ENCODE results near the gene ACTRT2. TPM values are rescaled to one million over a fixed set of nuclear protein-coding genes. Genes with fewer than 3 reads are reported as not detected.

ACTRT2 gene
- total RNA-seq, 1 donor from 2014 or later, result not detected

DNA sequence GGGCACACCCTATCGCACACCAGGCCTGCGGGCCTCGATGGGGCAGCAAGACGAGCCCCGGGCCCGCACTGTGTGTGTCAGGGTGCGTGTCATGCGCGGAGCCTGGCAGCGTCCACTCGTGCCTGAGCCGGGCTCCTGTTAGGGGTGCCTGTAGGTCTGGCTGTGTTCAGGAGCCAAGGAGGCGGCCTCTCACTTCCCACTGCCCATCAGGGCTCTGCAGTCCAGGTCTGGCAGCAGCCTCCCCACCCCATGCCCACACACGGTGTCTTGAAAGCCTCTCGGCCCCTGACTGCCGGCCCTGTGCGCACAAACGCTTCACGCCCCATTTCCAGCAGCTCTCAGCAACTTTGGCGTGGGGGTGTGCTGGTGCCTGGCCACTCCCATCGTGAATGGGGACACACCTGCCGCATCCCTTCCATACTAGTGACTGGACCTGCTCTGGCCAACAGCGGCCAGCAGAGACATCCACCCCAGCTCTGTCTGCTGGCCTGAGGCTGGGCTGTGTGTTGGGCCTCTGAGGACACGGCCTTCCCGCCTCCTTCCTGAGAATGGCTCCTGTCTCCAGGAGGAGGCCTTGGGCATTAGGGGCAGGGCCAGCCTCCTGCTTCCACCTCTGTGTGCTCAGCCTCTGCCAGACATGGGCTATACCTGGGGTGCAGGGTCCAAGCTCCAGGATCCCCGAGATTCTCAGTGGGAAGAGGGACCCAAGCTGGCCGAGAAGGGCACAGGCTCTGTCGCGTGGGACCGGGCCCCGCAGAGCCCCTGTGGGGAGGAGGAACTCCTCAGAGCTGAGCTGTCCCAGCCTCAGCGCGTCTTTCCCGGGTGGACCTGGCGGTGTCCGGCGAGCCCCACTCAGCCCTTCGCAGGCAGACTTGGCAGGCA is 41.8 kb upstream of the ACTRT2 start:
- Histone ChIP-seq H3K36me3 (no peaks in the 10 kb centered on the region), H3K4me1 (peaks cover 28 to 63% of the 10 kb centered on the region in 2 donors), H3K27ac (peak overlapping the region; percentile 39 to 57), H3K9me3 (no peaks in the 10 kb centered on the region), H3K27me3 (no peaks in the 10 kb centered on the region), H3K4me3 (no peak overlapping the region)
- intact Hi-C loops (cut with DNase I), result loop anchor here (2.0 to 5.0 kb wide), 2 partner anchors 21 to 52 kb away; no protein-coding TSS in a partner anchor
- DNase-seq (ENCODE audit: low spot score in 2 of 2), result peak in 1 of 2 donors; percentile 68
- TF ChIP-seq, protein P1, sequence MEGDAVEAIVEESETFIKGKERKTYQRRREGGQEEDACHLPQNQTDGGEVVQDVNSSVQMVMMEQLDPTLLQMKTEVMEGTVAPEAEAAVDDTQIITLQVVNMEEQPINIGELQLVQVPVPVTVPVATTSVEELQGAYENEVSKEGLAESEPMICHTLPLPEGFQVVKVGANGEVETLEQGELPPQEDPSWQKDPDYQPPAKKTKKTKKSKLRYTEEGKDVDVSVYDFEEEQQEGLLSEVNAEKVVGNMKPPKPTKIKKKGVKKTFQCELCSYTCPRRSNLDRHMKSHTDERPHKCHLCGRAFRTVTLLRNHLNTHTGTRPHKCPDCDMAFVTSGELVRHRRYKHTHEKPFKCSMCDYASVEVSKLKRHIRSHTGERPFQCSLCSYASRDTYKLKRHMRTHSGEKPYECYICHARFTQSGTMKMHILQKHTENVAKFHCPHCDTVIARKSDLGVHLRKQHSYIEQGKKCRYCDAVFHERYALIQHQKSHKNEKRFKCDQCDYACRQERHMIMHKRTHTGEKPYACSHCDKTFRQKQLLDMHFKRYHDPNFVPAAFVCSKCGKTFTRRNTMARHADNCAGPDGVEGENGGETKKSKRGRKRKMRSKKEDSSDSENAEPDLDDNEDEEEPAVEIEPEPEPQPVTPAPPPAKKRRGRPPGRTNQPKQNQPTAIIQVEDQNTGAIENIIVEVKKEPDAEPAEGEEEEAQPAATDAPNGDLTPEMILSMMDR (IDR thresholded peaks at IDR 0.05), result no peak

DNA sequence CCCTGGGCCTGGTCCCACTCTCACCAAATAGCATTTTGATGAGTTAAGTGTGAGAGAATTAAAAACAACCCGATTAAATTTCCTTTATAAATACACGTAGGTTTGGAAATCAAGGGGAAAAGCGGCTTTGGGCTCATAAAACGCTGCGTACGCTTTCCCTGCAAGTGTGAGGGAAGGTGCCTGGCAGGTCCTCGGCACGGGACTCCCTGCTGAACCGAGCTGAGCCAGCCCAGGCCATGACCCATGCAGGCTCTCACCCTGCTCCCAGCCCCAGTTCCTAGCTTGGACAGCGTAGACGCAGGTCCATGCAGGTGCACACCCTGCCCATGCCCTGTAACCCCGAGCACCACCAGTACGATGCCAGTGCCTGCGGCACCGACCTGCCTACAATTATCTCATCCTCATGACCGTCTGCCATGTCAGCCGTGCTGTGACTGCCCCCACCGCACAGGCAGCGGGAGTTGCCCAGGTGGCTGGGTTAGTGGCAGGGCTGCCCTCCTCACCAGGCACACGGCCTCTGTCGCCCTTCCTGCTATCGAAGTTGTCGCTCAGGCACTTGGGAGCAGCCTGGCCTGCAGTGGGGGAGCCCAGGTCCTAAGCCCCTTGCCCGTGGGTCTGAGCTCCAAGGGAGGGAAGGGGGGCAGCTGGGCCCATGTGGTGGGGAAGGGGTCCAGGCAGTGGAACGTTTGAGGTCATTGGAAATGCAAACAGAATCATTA is 41.0 kb upstream of the ACTRT2 start:
- Histone ChIP-seq H3K27me3 (no peaks in the 10 kb centered on the region), H3K4me1 (peaks cover 24 to 57% of the 10 kb centered on the region in 2 donors), H3K36me3 (no peaks in the 10 kb centered on the region), H3K9me3 (no peaks in the 10 kb centered on the region), H3K4me3 (peak overlapping the region in 1 of 2 donors; percentile 3), H3K27ac (peak overlapping the region; percentile 39 to 57)
- intact Hi-C loops (cut with DNase I), result loop anchor here (2.0 to 5.0 kb wide), 2 partner anchors 21 to 53 kb away; no protein-coding TSS in a partner anchor
- TF ChIP-seq, protein P1 (IDR thresholded peaks at IDR 0.05), result no peak
- peak in 1 of 2 donors; percentile 65 for DNase-seq (ENCODE audit: low spot score in 2 of 2)

DNA sequence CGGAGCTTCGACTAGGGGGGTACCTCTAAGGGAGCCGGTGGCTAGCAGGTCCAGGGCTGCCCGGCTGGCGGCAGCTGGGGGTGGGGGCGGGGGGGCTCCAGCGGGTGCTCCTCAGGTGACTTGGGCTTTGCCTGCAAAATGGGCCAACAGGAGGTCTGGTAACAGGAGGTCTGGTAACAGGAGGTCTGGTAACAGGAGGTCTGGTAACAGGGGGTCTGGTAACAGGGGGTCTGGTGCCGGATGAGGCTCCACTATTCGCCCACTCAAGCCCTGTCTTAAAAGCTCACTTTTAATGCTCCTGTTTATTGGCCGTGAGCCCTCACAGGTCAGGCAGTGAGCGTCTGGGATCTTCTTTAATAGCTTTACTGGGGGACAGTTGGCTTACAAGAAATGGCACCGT is 40.4 kb upstream of the ACTRT2 start:
- TF ChIP-seq, protein P1 (IDR thresholded peaks at IDR 0.05), result no peak
- Histone ChIP-seq H3K36me3 (no peaks in the 10 kb centered on the region), H3K9me3 (no peaks in the 10 kb centered on the region), H3K27me3 (no peaks in the 10 kb centered on the region), H3K4me3 (no peak overlapping the region), H3K27ac (peak overlapping the region in 1 of 2 donors; percentile 57), H3K4me1 (peaks cover 20 to 53% of the 10 kb centered on the region in 2 donors)
- peak in 1 of 2 donors; percentile 48 for DNase-seq (ENCODE audit: low spot score in 2 of 2)
- intact Hi-C loops (cut with DNase I), result loop anchor here (2.0 to 5.0 kb wide), 2 partner anchors 20 to 54 kb away; no protein-coding TSS in a partner anchor

DNA sequence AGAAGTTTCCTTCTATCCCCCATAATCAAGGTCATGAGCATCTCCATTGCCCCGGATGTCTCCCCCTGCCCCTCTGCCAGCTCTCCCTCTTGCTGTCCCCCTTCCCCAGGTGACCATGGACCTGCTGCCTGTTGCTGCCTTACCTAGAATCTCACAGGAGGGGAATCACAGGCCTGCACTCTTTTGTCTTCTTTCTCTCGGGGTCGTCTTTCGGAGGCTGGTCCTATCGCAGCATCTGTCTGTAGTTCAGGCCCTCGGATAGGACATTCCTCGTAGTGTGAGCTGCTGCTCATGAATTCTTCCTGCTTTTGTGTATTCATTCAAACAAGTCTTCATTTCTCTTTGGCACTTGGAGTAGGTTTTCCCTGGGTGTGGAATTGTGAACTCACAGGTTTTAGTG is 39.9 kb upstream of the ACTRT2 start:
- Histone ChIP-seq H3K36me3 (no peaks in the 10 kb centered on the region), H3K4me3 (no peak overlapping the region), H3K4me1 (peaks cover 16 to 48% of the 10 kb centered on the region in 2 donors), H3K27me3 (no peaks in the 10 kb centered on the region), H3K9me3 (no peaks in the 10 kb centered on the region), H3K27ac (peak overlapping the region in 1 of 2 donors; percentile 71)
- intact Hi-C loops (cut with DNase I), result loop anchor here (2.0 to 5.0 kb wide), 2 partner anchors 19 to 54 kb away; no protein-coding TSS in a partner anchor
- peak in 1 of 2 donors; percentile 40 for DNase-seq (ENCODE audit: low spot score in 2 of 2)
- TF ChIP-seq, protein P1 (IDR thresholded peaks at IDR 0.05), result no peak

DNA sequence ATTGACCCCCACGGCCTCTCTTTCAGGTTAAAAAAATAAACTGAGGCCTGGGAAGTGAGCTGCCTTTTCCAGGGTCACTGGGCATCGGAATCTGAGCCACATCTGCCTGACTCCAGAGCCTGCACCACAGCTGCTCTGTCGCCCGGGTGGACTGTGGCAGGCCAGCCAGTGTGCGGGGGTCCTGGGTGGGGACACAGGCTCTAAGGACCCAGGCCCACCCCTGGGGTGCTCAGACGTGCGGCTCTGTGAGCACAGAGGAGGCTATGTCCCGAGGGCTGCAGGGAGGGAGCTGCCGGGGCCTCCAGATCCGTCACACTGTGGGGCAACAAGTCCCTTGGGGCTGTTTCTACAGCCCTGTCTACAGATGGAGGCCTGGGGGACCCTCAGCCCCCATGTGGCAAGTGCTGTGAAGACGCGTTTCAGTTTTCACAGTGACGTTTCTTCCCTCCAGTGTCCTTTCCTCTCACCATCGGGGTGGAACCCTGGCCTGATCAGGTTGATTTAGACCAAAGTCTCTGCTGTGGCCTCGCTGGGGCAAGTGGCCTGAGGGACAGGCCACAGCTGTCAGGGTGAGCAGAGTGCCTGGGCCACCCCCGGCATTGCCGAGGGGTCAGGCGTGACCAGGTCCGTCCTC is 39.2 kb upstream of the ACTRT2 start:
- H3K4me1 ChIP-seq, result peaks cover 16 to 47% of the 10 kb centered on the region in 2 donors
- no peaks in the 10 kb centered on the region for H3K27me3 ChIP-seq
- H3K36me3 ChIP-seq, result no peaks in the 10 kb centered on the region
- H3K4me3 ChIP-seq, result no peak overlapping the region
- H3K27ac ChIP-seq, result peak overlapping the region in 1 of 2 donors; percentile 71
- H3K9me3 ChIP-seq, result no peaks in the 10 kb centered on the region
- TF ChIP-seq, protein P1 (IDR thresholded peaks at IDR 0.05), result no peak
- peak in 1 of 2 donors; percentile 53 for DNase-seq (ENCODE audit: low spot score in 2 of 2)
- intact Hi-C loops (cut with DNase I), result loop anchor here (2.0 to 5.0 kb wide), 2 partner anchors 19 to 55 kb away; no protein-coding TSS in a partner anchor

Measured in ascending aorta (tissue), 2 donors.